ENCODE results near the gene PTAFR. TPM values are rescaled to one million over a fixed set of nuclear protein-coding genes. Genes with fewer than 3 reads are reported as not detected.

PTAFR gene
- total RNA-seq, 1 experiment from 2014 or later = 2.6 TPM

DNA sequence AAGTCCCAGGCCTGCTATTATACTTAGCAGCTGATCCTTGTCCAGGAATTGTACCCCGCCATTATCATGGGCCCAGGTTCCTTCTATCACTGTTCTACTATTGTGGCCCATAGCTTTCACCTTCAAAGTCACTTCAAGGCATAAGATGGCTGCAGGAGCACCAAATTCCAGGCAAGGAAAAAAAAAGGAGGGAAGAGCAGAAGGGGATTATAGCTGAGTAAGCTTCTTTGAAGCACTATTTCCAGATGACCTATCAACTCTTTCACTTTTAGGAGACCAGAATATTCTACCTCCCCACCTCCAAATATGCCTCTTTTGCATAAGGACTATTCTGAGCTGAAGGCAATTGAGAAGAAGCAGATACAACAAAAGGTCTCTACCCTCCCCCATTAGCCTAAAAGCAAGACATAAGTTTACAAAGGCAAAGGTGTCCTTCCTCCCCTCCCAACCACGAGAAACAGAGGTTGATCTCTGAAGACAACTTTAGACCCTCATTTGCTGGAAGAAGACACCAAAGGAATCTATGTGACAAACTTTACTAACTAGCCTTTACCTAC lies 41.8 kb downstream of the PTAFR start (continued):
- TF ChIP-seq MYBL2 (CRISPR knock-in tag; IDR thresholded peaks at IDR 0.05) = no peak

DNA sequence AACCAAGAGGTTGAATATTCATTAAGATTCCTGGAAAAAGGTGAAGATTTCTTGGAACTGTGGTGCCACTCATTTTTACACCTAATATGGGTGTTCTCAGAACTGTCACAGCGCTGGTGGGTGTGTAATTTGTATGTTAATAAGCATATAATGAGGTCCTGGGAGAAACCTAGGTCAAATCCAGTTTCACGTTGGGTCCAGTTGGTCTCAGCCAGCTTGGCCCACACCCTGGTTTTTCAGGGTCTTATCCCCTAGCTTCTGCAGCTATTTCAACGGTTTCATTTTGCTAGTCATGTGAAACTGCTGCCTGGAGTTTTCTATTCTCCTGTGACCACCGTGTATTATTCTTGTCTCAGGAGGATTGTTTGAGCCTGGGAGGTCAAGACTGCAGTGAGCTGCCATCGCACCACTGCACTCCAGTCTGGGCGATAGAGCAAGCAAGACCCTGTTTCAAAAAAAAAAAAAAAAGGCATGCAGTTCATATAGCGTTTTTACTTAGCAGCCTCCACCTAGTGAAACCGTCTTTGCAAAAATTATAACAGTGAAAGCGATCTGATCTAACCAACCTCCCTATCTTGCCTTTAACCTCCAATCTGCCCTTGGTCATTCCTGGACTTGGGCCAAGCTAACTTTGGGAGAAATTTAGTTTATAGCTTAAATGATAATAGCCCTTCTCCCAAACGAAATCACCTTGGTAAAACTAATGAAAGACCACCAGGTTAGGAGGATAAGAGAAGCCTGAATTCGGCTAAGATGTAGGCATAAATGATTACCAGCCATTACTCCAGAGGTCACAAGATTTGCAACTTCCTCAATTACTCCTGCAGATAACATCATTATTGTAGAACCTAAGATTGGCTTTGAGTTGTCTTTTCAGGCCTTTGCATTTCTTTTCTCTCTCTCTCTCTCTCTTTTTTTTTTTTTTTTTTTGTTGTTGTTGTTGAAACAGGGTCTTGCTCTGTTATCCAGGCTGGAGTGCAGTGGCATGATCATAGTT lies 44.0 kb downstream of the PTAFR start:
- Mint-ChIP-seq H3K27me3 (ENCODE audit: low read depth) (no peaks in the 10 kb centered on the region), H3K4me3 (no peak overlapping the region), H3K36me3 (no peaks in the 10 kb centered on the region), H3K9me3 (peaks cover 7% of the 10 kb centered on the region; the same call in 1 of the 2 replicates), H3K27ac (no peak overlapping the region), H3K4me1 (peaks cover 4% of the 10 kb centered on the region; the same call in 1 of the 2 replicates)
- POLR2A ChIA-PET = no interaction called here
- CTCF ChIA-PET = no interaction called here
- TF ChIP-seq ATF1 (CRISPR knock-in tag; IDR thresholded peaks at IDR 0.05) (no peak), NR1H2 (CRISPR knock-in tag; IDR thresholded peaks at IDR 0.05) (no peak), SOX15 (CRISPR knock-in tag; IDR thresholded peaks at IDR 0.05) (no peak), TEAD1 (CRISPR knock-in tag; IDR thresholded peaks at IDR 0.05) (no peak), SMAD4 (CRISPR knock-in tag; IDR thresholded peaks at IDR 0.05) (no peak), MXD4 (CRISPR knock-in tag; IDR thresholded peaks at IDR 0.05; ENCODE audit: borderline replicate concordance) (no peak), GABPB1 (CRISPR knock-in tag; IDR thresholded peaks at IDR 0.05) (no peak), NFATC4 (CRISPR knock-in tag; IDR thresholded peaks at IDR 0.05) (no peak), MYBL2 (CRISPR knock-in tag; IDR thresholded peaks at IDR 0.05) (no peak), OVOL2 (CRISPR knock-in tag; IDR thresholded peaks at IDR 0.05; ENCODE audit: borderline replicate concordance) (no peak), ZNF317 (CRISPR knock-in tag; IDR thresholded peaks at IDR 0.05; ENCODE audit: borderline replicate concordance, low read depth) (no peak)
- TF ChIP-seq, protein P1, sequence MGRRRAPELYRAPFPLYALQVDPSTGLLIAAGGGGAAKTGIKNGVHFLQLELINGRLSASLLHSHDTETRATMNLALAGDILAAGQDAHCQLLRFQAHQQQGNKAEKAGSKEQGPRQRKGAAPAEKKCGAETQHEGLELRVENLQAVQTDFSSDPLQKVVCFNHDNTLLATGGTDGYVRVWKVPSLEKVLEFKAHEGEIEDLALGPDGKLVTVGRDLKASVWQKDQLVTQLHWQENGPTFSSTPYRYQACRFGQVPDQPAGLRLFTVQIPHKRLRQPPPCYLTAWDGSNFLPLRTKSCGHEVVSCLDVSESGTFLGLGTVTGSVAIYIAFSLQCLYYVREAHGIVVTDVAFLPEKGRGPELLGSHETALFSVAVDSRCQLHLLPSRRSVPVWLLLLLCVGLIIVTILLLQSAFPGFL (CRISPR knock-in tag; IDR thresholded peaks at IDR 0.05; ENCODE audit: borderline replicate concordance) = no peak
- TF ChIP-seq, protein P2, sequence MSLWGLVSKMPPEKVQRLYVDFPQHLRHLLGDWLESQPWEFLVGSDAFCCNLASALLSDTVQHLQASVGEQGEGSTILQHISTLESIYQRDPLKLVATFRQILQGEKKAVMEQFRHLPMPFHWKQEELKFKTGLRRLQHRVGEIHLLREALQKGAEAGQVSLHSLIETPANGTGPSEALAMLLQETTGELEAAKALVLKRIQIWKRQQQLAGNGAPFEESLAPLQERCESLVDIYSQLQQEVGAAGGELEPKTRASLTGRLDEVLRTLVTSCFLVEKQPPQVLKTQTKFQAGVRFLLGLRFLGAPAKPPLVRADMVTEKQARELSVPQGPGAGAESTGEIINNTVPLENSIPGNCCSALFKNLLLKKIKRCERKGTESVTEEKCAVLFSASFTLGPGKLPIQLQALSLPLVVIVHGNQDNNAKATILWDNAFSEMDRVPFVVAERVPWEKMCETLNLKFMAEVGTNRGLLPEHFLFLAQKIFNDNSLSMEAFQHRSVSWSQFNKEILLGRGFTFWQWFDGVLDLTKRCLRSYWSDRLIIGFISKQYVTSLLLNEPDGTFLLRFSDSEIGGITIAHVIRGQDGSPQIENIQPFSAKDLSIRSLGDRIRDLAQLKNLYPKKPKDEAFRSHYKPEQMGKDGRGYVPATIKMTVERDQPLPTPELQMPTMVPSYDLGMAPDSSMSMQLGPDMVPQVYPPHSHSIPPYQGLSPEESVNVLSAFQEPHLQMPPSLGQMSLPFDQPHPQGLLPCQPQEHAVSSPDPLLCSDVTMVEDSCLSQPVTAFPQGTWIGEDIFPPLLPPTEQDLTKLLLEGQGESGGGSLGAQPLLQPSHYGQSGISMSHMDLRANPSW (CRISPR knock-in tag; conservative IDR thresholded peaks at IDR 0.05; ENCODE audit: low read depth) = no peak
- TF ChIP-seq, protein P3, sequence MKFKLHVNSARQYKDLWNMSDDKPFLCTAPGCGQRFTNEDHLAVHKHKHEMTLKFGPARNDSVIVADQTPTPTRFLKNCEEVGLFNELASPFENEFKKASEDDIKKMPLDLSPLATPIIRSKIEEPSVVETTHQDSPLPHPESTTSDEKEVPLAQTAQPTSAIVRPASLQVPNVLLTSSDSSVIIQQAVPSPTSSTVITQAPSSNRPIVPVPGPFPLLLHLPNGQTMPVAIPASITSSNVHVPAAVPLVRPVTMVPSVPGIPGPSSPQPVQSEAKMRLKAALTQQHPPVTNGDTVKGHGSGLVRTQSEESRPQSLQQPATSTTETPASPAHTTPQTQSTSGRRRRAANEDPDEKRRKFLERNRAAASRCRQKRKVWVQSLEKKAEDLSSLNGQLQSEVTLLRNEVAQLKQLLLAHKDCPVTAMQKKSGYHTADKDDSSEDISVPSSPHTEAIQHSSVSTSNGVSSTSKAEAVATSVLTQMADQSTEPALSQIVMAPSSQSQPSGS (CRISPR knock-in tag; IDR thresholded peaks at IDR 0.05; ENCODE audit: borderline replicate concordance, low read depth) = no peak
- TF ChIP-seq, protein P4, sequence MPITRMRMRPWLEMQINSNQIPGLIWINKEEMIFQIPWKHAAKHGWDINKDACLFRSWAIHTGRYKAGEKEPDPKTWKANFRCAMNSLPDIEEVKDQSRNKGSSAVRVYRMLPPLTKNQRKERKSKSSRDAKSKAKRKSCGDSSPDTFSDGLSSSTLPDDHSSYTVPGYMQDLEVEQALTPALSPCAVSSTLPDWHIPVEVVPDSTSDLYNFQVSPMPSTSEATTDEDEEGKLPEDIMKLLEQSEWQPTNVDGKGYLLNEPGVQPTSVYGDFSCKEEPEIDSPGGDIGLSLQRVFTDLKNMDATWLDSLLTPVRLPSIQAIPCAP (CRISPR knock-in tag; IDR thresholded peaks at IDR 0.05) = no peak
- TF ChIP-seq, protein P5, sequence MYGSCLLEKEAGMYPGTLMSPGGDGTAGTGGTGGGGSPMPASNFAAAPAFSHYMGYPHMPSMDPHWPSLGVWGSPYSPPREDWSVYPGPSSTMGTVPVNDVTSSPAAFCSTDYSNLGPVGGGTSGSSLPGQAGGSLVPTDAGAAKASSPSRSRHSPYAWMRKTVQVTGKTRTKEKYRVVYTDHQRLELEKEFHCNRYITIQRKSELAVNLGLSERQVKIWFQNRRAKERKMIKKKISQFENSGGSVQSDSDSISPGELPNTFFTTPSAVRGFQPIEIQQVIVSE (CRISPR knock-in tag; IDR thresholded peaks at IDR 0.05; ENCODE audit: borderline replicate concordance) = no peak
- TF ChIP-seq, protein P6, sequence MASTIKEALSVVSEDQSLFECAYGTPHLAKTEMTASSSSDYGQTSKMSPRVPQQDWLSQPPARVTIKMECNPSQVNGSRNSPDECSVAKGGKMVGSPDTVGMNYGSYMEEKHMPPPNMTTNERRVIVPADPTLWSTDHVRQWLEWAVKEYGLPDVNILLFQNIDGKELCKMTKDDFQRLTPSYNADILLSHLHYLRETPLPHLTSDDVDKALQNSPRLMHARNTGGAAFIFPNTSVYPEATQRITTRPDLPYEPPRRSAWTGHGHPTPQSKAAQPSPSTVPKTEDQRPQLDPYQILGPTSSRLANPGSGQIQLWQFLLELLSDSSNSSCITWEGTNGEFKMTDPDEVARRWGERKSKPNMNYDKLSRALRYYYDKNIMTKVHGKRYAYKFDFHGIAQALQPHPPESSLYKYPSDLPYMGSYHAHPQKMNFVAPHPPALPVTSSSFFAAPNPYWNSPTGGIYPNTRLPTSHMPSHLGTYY (CRISPR knock-in tag; IDR thresholded peaks at IDR 0.05) = no peak
- TF ChIP-seq, protein P7, sequence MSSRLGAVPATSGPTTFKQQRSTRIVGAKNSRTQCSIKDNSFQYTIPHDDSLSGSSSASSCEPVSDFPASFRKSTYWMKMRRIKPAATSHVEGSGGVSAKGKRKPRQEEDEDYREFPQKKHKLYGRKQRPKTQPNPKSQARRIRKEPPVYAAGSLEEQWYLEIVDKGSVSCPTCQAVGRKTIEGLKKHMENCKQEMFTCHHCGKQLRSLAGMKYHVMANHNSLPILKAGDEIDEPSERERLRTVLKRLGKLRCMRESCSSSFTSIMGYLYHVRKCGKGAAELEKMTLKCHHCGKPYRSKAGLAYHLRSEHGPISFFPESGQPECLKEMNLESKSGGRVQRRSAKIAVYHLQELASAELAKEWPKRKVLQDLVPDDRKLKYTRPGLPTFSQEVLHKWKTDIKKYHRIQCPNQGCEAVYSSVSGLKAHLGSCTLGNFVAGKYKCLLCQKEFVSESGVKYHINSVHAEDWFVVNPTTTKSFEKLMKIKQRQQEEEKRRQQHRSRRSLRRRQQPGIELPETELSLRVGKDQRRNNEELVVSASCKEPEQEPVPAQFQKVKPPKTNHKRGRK (CRISPR knock-in tag; IDR thresholded peaks at IDR 0.05; ENCODE audit: borderline replicate concordance) = no peak
- TF ChIP-seq, protein P8, sequence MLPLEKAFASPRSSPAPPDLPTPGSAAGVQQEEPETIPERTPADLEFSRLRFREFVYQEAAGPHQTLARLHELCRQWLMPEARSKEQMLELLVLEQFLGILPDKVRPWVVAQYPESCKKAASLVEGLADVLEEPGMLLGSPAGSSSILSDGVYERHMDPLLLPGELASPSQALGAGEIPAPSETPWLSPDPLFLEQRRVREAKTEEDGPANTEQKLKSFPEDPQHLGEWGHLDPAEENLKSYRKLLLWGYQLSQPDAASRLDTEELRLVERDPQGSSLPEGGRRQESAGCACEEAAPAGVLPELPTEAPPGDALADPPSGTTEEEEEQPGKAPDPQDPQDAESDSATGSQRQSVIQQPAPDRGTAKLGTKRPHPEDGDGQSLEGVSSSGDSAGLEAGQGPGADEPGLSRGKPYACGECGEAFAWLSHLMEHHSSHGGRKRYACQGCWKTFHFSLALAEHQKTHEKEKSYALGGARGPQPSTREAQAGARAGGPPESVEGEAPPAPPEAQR (CRISPR knock-in tag; IDR thresholded peaks at IDR 0.05) = no peak
- TF ChIP-seq, protein P9, sequence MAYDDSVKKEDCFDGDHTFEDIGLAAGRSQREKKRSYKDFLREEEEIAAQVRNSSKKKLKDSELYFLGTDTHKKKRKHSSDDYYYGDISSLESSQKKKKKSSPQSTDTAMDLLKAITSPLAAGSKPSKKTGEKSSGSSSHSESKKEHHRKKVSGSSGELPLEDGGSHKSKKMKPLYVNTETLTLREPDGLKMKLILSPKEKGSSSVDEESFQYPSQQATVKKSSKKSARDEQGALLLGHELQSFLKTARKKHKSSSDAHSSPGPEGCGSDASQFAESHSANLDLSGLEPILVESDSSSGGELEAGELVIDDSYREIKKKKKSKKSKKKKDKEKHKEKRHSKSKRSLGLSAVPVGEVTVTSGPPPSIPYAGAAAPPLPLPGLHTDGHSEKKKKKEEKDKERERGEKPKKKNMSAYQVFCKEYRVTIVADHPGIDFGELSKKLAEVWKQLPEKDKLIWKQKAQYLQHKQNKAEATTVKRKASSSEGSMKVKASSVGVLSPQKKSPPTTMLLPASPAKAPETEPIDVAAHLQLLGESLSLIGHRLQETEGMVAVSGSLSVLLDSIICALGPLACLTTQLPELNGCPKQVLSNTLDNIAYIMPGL (CRISPR knock-in tag; IDR thresholded peaks at IDR 0.05) = no peak
- DNase-seq (ENCODE audit: low spot score) (no peak), ATAC-seq (no peak)

Measured in WTC11 (cell line).